ENCODE data around the gene INPP5D.
"Not testable (repeated sequence)": the region's sequence is repeated elsewhere in the genome, so short reads cannot be mapped to it uniquely, and the experiment has no call there.

The INPP5D gene

GRCh38 chr2:233118648-233119000 is 58.5 kb downstream of the INPP5D start:
- DNase-seq (ENCODE audit: low spot score), result no peak

DNA sequence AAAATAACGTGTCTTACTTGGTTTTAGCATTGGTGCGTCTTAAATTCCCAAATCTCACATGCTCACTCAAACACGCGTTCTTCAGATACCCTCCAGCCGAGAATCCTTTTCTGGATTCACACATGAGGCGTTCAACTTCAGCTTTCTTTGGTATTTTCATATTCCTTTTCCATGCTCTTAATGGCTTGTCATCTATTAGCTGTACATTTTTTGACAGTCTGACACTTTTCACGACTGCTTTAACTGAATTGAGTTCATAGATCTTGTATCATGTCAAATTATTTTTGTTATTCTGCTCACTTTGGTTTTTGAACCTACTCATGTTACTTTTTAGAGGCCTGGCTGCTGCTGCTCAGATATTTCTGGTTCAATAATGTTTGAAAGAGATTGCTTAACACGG is 59.0 kb downstream of the INPP5D start:
- DNase-seq (ENCODE audit: low spot score), result peak; percentile 58

DNA sequence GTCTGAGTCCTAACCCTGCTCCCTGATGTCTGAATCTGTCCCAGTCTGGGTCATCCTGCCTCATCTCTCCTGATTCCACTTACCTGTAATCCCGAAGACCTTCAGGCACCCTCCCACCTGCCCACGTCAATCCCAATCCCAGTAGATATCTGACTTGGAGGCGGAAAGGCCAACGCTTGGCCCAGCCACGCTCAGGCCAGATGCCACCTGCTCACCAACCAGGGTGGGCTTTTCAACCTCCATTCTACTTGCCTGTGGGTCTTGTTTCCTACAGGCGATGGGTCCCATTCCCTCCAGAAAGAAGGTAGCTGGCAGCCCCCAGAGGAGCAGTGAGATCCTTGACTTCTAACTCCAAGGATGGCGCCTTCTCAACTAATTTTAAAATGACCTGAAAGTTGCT is 59.7 kb downstream of the INPP5D start:
- DNase-seq (ENCODE audit: low spot score), result no peak

GRCh38 chr2:233120459-233120858 is 60.3 kb downstream of the INPP5D start:
- DNase-seq (ENCODE audit: low spot score), result no peak

DNA sequence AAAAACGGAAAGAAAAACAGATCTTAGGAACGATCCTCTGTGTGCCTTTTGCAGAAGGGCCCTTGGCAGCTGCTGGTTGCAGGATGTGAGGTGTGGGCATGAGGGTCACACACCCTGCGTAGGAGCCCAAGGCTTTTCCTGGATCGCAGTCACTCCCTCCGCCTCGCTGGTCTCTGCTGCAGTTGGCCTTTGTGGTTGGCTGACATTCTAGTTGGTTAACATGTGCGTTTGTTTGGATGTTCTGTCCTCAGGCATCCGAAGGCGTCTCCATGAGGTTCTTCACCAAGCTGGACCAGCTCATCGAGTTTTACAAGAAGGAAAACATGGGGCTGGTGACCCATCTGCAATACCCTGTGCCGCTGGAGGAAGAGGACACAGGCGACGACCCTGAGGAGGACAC is 61.7 kb downstream of the INPP5D start:
- no peak for DNase-seq (ENCODE audit: low spot score)

DNA sequence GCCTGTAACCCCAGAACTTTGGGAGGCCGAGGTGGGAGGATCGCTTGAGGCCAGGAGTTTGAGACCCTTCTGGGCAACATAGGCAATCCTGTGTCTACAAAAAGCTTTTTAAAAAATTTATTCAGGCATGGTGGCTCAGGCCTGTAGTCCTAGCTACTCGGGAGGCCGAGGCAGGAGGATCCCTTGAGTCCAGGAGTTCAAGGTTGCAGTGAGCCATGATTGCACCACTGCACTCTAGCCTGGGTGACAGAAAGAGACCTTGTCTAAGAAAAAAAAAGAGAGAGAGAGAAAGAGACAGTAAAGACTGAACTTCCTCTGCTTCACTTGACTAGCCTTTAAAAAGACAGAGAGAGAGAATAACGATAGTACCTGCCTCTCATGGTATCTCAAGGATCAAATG is 62.4 kb downstream of the INPP5D start:
- DNase-seq (ENCODE audit: low spot score), result no peak

GRCh38 chr2:233123576-233123975 is 63.4 kb downstream of the INPP5D start:
- DNase-seq (ENCODE audit: low spot score), result not testable (repeated sequence)

DNA sequence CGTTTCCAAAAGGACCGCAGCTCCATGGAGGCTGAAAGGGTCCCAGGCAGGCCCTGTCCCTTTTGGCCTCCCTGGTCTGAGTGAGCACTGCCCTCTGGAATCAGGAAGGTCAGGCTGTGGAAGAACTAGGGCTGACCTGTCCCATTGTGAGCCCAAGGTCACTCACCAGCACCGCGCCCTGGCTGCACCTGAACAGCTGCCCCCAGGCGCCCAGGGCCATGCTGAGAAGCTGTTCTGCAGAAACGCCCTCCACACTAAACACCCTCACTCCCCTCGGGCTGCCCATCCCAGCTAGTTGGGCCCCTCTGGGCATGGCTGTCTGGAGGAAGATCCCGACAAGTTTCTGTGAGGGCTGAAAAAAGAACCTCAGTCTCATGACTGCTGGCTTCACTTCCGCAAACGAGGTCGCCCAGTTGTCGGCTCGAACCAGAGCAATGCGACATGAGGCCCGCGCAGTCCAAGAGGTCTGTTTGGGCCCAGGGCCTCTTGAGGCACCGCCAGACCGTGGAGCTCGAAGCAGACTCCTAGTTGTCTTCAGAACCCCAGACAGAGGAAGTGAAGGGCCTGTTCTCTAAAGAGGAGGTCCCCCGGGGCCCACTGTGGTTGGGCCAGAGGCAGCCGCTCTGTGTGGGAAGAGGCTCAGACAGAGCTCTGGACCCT is 64.4 kb downstream of the INPP5D start:
- peak; percentile 35 for DNase-seq (ENCODE audit: low spot score)

DNA sequence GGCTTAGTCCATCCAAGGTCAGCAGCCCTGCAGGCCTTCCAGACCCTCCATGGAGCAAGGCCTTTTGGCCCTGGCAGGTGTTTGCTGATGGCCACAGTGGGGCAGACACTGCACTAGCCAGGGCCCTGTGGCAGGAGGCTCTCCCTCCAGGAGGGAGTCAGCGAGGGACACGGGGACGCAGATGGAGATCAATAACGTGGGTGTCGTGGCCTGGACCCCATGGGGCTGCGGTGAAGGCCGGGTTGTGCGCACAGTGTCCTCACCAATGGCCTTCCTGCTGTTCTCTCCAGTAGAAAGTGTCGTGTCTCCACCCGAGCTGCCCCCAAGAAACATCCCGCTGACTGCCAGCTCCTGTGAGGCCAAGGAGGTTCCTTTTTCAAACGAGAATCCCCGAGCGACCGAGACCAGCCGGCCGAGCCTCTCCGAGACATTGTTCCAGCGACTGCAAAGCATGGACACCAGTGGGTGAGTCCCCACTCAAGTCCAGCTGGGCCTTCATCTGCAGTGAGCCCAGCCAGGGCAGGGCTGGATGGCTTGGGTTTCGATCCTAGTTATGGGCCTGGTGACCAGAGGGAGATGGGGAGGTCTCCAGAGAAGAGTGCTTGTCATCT is 65.4 kb downstream of the INPP5D start:
- DNase-seq (ENCODE audit: low spot score), result no peak

GRCh38 chr2:233129351-233129978 is 69.3 kb downstream of the INPP5D start:
- no peak for DNase-seq (ENCODE audit: low spot score)

DNA sequence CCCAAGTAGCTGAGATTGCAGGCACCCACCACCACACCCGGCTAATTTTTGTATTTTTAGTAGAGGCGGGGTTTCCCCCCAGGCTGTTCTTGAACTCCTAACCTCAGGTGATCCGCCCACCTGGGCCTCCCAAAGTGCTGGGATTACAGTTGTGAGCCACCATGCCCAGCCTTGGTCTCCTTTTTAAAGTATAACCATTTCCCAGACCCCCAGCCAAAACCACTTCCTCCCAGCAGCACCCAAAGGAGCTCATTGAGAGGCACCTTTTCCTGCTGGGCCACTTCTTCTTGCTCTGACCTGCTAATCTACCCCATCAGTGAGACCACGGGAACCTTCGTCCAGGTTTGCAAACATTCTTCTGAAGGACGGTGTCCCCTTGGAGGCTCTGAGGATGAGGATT is 69.9 kb downstream of the INPP5D start:
- DNase-seq (ENCODE audit: low spot score), result no peak

DNA sequence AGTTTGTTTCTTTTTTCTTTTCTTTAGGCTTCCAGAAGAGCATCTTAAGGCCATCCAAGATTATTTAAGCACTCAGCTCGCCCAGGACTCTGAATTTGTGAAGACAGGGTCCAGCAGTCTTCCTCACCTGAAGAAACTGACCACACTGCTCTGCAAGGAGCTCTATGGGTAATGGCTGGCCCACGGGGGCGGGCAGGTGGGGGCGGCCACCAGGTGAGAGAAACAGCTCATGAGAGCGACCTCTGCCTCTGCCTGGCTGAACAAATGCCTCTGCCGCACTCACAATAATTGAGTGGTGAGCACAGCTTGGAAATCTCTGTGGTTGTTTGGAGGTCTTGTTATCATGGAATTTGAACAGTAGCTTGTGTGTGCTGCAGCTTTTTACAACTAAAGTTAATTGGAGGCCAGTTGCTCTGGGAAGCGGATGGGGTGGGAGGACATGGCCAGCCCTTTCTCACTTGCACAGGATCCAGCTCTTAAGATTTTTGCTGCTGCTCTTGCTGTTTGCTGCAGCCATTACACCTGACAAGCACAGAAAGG is 70.4 kb downstream of the INPP5D start:
- DNase-seq (ENCODE audit: low spot score), result no peak

- DNase-seq (ENCODE audit: low spot score), result no peak
Measured at GRCh38 chr2:233131936-233132720, 72.0 kb downstream of the INPP5D start.

- no peak for DNase-seq (ENCODE audit: low spot score)
Measured at GRCh38 chr2:233133239-233133638, 73.1 kb downstream of the INPP5D start.

GRCh38 chr2:233135421-233135820 is 75.3 kb downstream of the INPP5D start:
- no peak for DNase-seq (ENCODE audit: low spot score)

DNA sequence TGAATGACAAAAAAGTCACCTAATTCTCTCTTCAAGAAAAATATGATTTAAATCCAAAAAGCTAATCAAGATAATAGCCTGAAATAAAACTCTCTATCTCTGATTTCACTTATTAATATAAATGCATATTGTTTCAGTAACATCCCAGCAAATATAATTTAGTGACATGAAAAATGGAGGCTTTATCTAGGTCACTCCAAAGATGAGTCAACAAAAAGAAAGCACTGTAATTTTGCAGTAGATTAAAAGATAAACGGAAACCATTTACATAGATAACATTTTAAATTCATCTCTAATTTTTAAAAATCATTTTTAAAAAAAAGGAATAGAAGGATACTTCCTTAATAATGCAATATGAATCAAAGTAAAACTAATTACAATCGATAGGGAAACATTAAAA is 76.9 kb downstream of the INPP5D start:
- no peak for DNase-seq (ENCODE audit: low spot score)

DNA sequence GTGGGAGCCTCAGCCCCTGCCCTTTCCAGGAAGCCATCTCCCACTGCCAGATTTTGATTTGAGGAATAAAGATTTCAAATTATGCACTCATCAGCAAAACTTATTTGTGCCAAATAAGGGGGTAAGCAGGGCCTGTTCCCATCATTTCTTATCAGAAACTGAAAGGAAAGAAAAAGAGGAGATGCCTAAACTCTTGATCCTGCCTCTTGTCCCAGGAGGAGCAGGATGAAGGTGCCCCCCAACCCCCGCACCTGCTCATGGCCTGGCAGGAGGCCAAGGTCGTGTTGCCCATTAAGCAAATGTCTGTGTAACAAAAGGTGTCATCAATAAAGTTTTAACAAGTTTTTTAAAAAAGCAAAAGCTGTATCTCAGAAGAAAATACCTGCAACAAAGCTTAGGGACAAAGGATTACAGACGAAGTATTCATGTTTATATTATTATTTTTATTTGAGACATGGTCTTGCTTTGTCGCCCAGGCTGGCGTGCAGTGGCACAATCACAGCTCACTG is 80.0 kb downstream of the INPP5D start:
- no peak for DNase-seq (ENCODE audit: low spot score)

DNA sequence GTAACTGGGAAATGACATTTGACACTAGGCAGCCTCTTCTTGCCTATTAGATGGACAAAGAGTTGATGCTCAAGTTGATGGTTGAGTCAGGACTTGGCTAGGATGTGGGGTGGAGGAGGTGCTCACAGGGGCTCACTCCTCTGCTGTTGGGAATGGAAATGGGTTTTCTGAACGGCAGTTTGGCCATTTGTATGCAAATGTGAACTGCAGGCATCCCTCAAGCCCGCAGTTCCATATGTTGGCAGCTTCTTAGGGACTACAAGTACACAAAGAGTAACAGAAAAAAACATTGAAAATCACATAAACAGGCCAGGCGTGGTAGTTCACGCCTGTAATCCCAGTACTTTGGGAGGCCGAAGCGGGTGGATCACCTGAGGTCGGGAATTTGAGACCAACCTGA is 80.8 kb downstream of the INPP5D start:
- DNase-seq (ENCODE audit: low spot score), result no peak

- DNase-seq (ENCODE audit: low spot score), result no peak
Measured at GRCh38 chr2:233141901-233142300, 81.8 kb downstream of the INPP5D start.

DNA sequence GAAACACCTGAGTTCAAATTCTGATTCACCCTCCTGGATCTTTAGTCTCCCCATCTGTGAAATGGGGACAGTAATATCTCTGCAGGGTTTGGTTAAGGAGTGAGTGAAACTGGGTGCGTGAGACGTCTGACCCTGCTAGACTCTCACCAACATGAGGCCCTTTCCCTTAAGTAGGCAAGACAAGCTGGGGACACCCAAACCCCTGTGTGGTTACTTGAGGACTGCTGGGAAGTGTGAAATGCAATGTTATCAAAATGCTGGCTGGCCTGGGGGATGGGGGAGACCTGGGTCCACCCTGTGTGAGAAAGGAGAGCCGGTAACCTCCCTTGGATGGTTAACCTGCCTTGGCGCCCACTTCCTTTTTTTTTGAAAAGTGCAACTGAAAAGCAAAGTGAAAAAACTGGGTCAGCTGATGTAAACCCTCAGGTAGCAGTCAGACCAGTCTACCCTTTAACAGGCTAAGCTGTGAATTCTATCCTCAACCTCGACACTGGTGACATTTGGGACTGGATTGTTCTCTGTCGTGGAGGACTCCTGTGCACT is 82.3 kb downstream of the INPP5D start:
- no peak for DNase-seq (ENCODE audit: low spot score)

- no peak for DNase-seq (ENCODE audit: low spot score)
Measured at GRCh38 chr2:233143700-233144331, 83.7 kb downstream of the INPP5D start.

GRCh38 chr2:233145726-233146125 is 85.6 kb downstream of the INPP5D start:
- no peak for DNase-seq (ENCODE audit: low spot score)

All from putamen (tissue), 1 donor.